ENCODE measurements around the gene ENO4. TPM values are rescaled to one million over a fixed set of nuclear protein-coding genes. Genes with fewer than 3 reads are reported as not detected.

Gene ENO4, protein sequence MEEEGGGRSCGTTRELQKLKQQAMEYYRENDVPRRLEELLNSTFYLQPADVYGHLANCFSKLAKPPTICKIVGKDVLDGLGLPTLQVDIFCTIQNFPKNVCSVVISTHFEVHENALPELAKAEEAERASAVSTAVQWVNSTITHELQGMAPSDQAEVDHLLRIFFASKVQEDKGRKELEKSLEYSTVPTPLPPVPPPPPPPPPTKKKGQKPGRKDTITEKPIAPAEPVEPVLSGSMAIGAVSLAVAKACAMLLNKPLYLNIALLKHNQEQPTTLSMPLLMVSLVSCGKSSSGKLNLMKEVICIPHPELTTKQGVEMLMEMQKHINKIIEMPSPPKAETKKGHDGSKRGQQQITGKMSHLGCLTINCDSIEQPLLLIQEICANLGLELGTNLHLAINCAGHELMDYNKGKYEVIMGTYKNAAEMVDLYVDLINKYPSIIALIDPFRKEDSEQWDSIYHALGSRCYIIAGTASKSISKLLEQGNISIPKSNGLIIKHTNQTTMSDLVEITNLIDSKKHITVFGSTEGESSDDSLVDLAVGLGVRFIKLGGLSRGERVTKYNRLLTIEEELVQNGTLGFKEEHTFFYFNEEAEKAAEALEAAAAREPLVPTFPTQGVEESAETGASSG
- total RNA-seq = not detected

GRCh38 chr10:116849248-116850057, at the start of gene ENO4:
Gene ENO4, plus strand, starts transcription at chr10:116849499. Its CDS starts 68 bp downstream, at chr10:116849567.
- Mint-ChIP-seq H3K27ac (no peak within 1 kb of the TSS), H3K4me1 (ENCODE audit: low read depth in 2 of 2) (no peaks in the 10 kb centered on the region), H3K36me3 (peaks cover 8% of the 10 kb centered on the region), H3K27me3 (peaks cover 44 to 60% of the 10 kb centered on the region in 2 donors), H3K4me3 (peak within 1 kb of the TSS; percentile 30), H3K9me3 (peaks cover 6% of the 10 kb centered on the region)
- DNase-seq (ENCODE audit: low spot score) (no peak), ATAC-seq (peak in 1 of 2 donors; percentile 17)

DNA sequence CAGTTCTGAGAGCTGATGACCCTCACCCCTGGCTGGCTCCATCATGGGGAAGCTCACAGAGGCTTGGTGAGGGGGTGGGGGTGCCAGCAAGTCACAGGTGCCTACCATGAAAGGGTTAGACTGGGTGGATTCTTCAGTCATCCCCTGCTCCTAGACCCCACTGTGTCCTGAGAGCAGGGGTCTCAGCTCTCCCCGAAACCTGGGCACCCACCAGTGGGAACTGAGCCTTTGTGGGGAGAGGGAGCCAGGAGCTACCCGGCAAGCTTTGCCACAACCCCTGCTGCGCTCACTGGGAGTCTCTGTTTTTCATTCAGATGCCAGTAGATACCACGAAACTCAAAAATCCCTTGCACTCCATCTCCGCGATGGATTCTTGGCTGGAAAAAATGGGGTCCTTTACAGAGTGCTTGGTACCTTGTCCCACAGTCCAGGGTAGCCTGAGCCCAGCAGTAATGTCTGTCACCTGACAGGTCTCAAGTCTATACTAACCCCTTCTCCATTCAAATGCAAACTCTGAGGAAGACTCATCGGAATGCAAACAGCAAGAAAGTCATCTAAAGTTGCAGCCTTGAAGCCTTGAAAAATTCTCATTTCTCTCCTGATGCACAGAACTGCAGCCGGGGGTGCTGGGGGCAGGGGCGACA, 48.9 kb upstream of the ENO4 start:
- ATAC-seq (no peak), DNase-seq (ENCODE audit: low spot score) (peak; percentile 45)
- no peaks in the 10 kb centered on the region for H3K36me3 Mint-ChIP-seq
- H3K4me3 Mint-ChIP-seq = no peak overlapping the region
- H3K9me3 Mint-ChIP-seq = no peaks in the 10 kb centered on the region
- peaks cover 7 to 21% of the 10 kb centered on the region in 2 donors for H3K27me3 Mint-ChIP-seq
- H3K4me1 Mint-ChIP-seq (ENCODE audit: low read depth in 2 of 2) = peaks cover 0 to 5% of the 10 kb centered on the region in 2 donors
- H3K27ac Mint-ChIP-seq = no peak overlapping the region

DNA sequence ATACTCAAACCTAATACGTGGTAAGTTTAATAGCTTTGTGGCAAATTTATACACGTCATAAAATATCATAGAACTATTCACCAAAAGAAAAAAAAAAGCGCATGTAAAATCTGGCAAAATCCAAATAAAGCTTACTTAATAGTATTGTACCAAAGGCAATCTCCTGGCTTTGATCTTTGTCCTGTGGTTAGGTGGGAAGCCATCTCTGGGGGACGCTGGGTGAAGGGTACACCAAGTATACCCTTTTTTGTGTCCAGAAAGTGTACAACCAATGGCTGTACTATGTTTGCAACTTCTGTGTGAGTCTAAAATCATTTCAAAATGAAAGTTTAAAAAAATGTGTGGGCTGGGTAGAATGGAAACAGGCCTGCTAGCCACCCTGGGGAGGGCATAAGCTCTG, 47.6 kb upstream of the ENO4 start:
- Mint-ChIP-seq H3K36me3 (no peaks in the 10 kb centered on the region), H3K4me1 (ENCODE audit: low read depth in 2 of 2) (peaks cover 0 to 5% of the 10 kb centered on the region in 2 donors), H3K4me3 (no peak overlapping the region), H3K9me3 (no peaks in the 10 kb centered on the region), H3K27ac (no peak overlapping the region), H3K27me3 (peaks cover 12 to 21% of the 10 kb centered on the region in 2 donors)
- DNase-seq (ENCODE audit: low spot score) (no peak), ATAC-seq (no peak)

- ATAC-seq (no peak), DNase-seq (ENCODE audit: low spot score) (no peak)
- no peak overlapping the region for H3K4me3 Mint-ChIP-seq
- no peak overlapping the region for H3K27ac Mint-ChIP-seq
- H3K27me3 Mint-ChIP-seq = peaks cover 11 to 15% of the 10 kb centered on the region in 2 donors
- no peaks in the 10 kb centered on the region for H3K36me3 Mint-ChIP-seq
- H3K9me3 Mint-ChIP-seq = no peaks in the 10 kb centered on the region
- peaks cover 0 to 2% of the 10 kb centered on the region in 2 donors for H3K4me1 Mint-ChIP-seq (ENCODE audit: low read depth in 2 of 2)
Measured at GRCh38 chr10:116802474-116802873, 46.8 kb upstream of the ENO4 start.

DNA sequence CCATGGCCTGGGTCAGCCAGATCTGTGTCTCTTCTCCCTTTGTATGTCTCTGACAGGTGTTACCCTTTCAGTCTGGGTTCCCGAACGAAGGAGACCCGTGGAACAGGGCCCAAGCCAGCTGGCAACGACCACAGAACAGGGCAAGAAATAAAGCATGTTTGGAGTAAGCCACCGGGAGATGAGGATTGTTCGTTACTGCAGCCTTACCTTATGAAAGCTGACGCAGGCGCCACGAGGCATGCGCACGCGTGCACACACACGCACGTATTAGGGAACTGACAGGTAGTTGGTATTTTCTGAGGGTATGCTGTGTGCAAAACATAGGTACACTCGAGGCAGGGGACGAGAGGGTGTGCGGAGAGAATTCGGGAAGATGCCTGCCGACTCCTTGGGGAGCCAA, 46.4 kb upstream of the ENO4 start:
- no peak overlapping the region for H3K4me3 Mint-ChIP-seq
- DNase-seq (ENCODE audit: low spot score) (no peak), ATAC-seq (no peak)
- H3K4me1 Mint-ChIP-seq (ENCODE audit: low read depth in 2 of 2) = no peaks in the 10 kb centered on the region
- no peak overlapping the region for H3K27ac Mint-ChIP-seq
- peaks cover 7 to 11% of the 10 kb centered on the region in 2 donors for H3K27me3 Mint-ChIP-seq
- no peaks in the 10 kb centered on the region for H3K9me3 Mint-ChIP-seq
- no peaks in the 10 kb centered on the region for H3K36me3 Mint-ChIP-seq

DNA sequence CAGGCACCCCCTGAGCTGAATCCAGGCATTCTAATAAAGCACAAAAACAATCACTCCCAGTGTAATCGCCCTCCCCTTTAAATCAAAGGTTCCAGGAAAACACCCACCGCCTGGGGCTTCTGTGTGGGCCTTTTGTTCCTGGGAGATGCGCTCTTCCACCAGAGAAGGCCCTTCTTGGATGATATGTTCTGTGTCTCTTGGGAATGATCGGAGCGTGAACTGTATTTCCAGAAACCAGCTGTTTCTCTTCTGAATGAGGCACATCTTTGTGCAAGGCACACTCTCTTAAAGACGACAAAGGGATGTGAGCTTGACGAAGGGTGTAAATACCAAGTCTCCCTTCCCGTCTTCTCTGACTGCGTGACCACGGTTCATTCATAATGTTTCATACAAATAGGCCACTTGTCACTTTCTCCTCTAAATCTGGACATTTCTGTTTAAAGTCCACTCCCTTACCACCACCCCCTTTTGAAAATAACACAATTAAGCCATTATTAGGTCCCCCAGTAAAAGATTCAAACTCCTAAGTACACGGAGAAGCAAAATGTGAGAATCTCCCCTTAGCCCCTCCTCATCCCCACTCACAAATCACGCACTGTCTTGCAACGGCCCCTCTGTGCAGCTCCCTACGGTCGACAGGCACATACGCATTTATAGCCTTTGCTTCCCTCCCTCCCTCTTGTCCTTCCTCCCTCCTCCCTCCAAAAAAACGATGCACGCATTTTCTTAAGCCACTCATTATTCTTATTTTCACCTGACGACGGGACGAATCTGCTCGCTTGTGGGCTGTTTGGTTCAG, 45.6 kb upstream of the ENO4 start:
- Mint-ChIP-seq H3K4me3 (no peak overlapping the region), H3K27ac (no peak overlapping the region), H3K4me1 (ENCODE audit: low read depth in 2 of 2) (no peaks in the 10 kb centered on the region), H3K9me3 (no peaks in the 10 kb centered on the region), H3K27me3 (peaks cover 6 to 10% of the 10 kb centered on the region in 2 donors), H3K36me3 (no peaks in the 10 kb centered on the region)
- ATAC-seq = no peak
- DNase-seq (ENCODE audit: low spot score) = no peak

- H3K4me3 Mint-ChIP-seq = no peak overlapping the region
- DNase-seq (ENCODE audit: low spot score) = no peak
- ATAC-seq = no peak
- H3K27ac Mint-ChIP-seq = no peak overlapping the region
- no peaks in the 10 kb centered on the region for H3K9me3 Mint-ChIP-seq
- H3K4me1 Mint-ChIP-seq (ENCODE audit: low read depth in 2 of 2) = peaks cover 0 to 2% of the 10 kb centered on the region in 2 donors
- peaks cover 11 to 13% of the 10 kb centered on the region in 2 donors for H3K27me3 Mint-ChIP-seq
- H3K36me3 Mint-ChIP-seq = no peaks in the 10 kb centered on the region
Measured at GRCh38 chr10:116808706-116809105, 40.6 kb upstream of the ENO4 start.

DNA sequence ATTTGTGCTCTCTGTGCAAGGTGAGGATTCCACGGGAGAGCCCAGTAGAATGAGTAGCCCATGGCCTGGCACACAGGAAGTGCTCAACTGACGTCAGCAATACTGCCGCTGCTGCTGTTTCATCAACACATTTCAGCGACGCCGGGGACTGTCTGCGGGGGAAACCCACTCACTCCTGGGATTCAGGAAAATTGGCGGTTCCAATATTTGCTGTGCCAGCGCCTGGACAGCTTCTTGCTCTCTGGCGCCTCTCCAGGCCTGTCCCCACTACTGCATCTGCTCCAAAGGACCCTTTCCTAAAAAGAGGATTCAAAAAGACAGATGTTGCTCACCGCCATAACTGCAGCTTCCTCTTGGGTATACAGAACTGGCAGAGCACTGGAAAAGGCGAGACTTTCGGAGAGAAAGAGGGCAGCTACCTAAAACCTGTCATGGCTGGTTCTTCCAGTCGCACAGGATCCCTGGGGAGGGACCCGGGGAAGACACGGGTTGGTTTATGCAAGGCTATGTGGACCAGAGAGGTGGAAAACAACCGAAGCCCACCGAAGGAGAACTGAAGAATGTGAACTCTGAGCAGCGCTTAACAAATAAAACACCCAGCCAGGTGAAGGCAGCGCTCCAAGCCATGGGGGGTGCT, 39.7 kb upstream of the ENO4 start:
- no peak for DNase-seq (ENCODE audit: low spot score)
- peaks cover 0 to 2% of the 10 kb centered on the region in 2 donors for H3K4me1 Mint-ChIP-seq (ENCODE audit: low read depth in 2 of 2)
- no peak overlapping the region for H3K27ac Mint-ChIP-seq
- no peaks in the 10 kb centered on the region for H3K9me3 Mint-ChIP-seq
- H3K27me3 Mint-ChIP-seq = peaks cover 11 to 17% of the 10 kb centered on the region in 2 donors
- no peak overlapping the region for H3K4me3 Mint-ChIP-seq
- no peak for ATAC-seq
- no peaks in the 10 kb centered on the region for H3K36me3 Mint-ChIP-seq

GRCh38 chr10:116810120-116810500, 39.2 kb upstream of the ENO4 start:
- no peaks in the 10 kb centered on the region for H3K36me3 Mint-ChIP-seq
- no peak for ATAC-seq
- peaks cover 0 to 2% of the 10 kb centered on the region in 2 donors for H3K4me1 Mint-ChIP-seq (ENCODE audit: low read depth in 2 of 2)
- no peak for DNase-seq (ENCODE audit: low spot score)
- no peak overlapping the region for H3K4me3 Mint-ChIP-seq
- H3K27ac Mint-ChIP-seq = no peak overlapping the region
- peaks cover 11 to 17% of the 10 kb centered on the region in 2 donors for H3K27me3 Mint-ChIP-seq
- H3K9me3 Mint-ChIP-seq = no peaks in the 10 kb centered on the region

DNA sequence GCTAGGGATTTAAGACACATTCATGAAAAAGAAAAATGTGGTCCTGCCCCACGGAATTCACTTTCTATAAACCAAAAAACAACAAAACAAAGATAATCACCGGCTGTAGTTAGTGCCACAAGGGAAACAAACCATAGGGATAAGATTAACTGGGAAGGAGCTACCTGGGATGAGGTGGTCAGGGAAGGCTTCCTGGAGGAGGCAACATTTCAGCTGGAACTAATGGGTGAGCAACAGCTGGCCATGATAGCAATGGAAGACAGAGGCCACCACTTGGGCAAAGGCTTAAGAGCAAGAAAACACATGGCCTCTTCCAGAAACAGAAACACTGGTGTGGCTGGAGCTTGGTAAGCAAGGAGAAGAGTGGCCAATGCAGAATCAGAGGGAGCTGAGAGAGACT, 38.4 kb upstream of the ENO4 start:
- H3K4me3 Mint-ChIP-seq = no peak overlapping the region
- no peaks in the 10 kb centered on the region for H3K36me3 Mint-ChIP-seq
- DNase-seq (ENCODE audit: low spot score) (no peak), ATAC-seq (no peak)
- H3K9me3 Mint-ChIP-seq = no peaks in the 10 kb centered on the region
- no peak overlapping the region for H3K27ac Mint-ChIP-seq
- peaks cover 0 to 2% of the 10 kb centered on the region in 2 donors for H3K4me1 Mint-ChIP-seq (ENCODE audit: low read depth in 2 of 2)
- peaks cover 11 to 17% of the 10 kb centered on the region in 2 donors for H3K27me3 Mint-ChIP-seq

- no peaks in the 10 kb centered on the region for H3K9me3 Mint-ChIP-seq
- H3K27me3 Mint-ChIP-seq = peaks cover 11 to 12% of the 10 kb centered on the region in 2 donors
- H3K4me1 Mint-ChIP-seq (ENCODE audit: low read depth in 2 of 2) = peaks cover 0 to 2% of the 10 kb centered on the region in 2 donors
- H3K4me3 Mint-ChIP-seq = no peak overlapping the region
- ATAC-seq = no peak
- DNase-seq (ENCODE audit: low spot score) = no peak
- no peak overlapping the region for H3K27ac Mint-ChIP-seq
- no peaks in the 10 kb centered on the region for H3K36me3 Mint-ChIP-seq
Measured at GRCh38 chr10:116811691-116812090, 37.6 kb upstream of the ENO4 start.

GRCh38 chr10:116815641-116816415, 33.5 kb upstream of the ENO4 start:
- H3K27ac Mint-ChIP-seq = no peak overlapping the region
- no peaks in the 10 kb centered on the region for H3K9me3 Mint-ChIP-seq
- H3K4me1 Mint-ChIP-seq (ENCODE audit: low read depth in 2 of 2) = no peaks in the 10 kb centered on the region
- no peak for DNase-seq (ENCODE audit: low spot score)
- ATAC-seq = no peak
- H3K27me3 Mint-ChIP-seq = peaks cover 17 to 25% of the 10 kb centered on the region in 2 donors
- no peaks in the 10 kb centered on the region for H3K36me3 Mint-ChIP-seq
- H3K4me3 Mint-ChIP-seq = no peak overlapping the region
